Astrocyte (in vitro differentiated cells and primary cell): ENCODE measurements around the gene ZNF438. TPM values are rescaled to one million over a fixed set of nuclear protein-coding genes. Genes with fewer than 3 reads are reported as not detected.

ENCODE experiments used
- DNase-seq: peaks from one replicate; pipeline ENCODE4 v3.0.0-alpha.2; 2010; ENCODE audit warnings: low read depth
- FAIRE-seq: peaks from 2 replicates; lab custom pipeline; 2011; peaks lifted over from hg19 to GRCh38; lab: Jason Lieb, UNC
- H2AFZ ChIP-seq: 2 replicates; pipeline ENCODE4 v1.6.0; 2012; ENCODE audit warnings: low read depth, low read length, inconsistent platforms
- H3K27ac ChIP-seq: 2 replicates; pipeline ENCODE4 v1.5.1; 2011; ENCODE audit warnings: low read depth, low read length, inconsistent platforms
- H3K27me3 ChIP-seq: 2 replicates; pipeline ENCODE4 v1.6.0; 2011; ENCODE audit warnings: low read length, inconsistent platforms; ENCODE audit not compliant: insufficient read depth
- H3K36me3 ChIP-seq: 2 replicates; pipeline ENCODE4 v1.5.1; 2011; ENCODE audit warnings: low read length, inconsistent platforms; ENCODE audit not compliant: insufficient read depth
- H3K4me1 ChIP-seq: 2 replicates; pipeline ENCODE4 v1.5.1; 2011; ENCODE audit warnings: low read length, inconsistent platforms; ENCODE audit not compliant: insufficient read depth
- H3K4me2 ChIP-seq: 2 replicates; pipeline ENCODE4 v1.6.0; 2012; ENCODE audit warnings: low read length, inconsistent platforms
- H3K4me3 ChIP-seq: 2 replicates; pipeline ENCODE4 v1.5.1; 2011; ENCODE audit warnings: low read depth, mild to moderate bottlenecking, low read length, inconsistent platforms; ENCODE audit not compliant: insufficient read depth
- H3K79me2 ChIP-seq: 2 replicates; pipeline ENCODE4 v1.6.0; 2012; ENCODE audit warnings: mild to moderate bottlenecking, low read length, inconsistent platforms; ENCODE audit not compliant: insufficient read depth
- H3K9ac ChIP-seq: 2 replicates; pipeline ENCODE4 v1.6.0; 2012; ENCODE audit warnings: mild to moderate bottlenecking, low read length, inconsistent platforms
- H3K9me3 ChIP-seq: 2 replicates; pipeline ENCODE4 v1.5.1; 2012; ENCODE audit warnings: low read depth, mild to moderate bottlenecking, low read length, inconsistent platforms; ENCODE audit not compliant: insufficient read depth
- H4K20me1 ChIP-seq: 2 replicates; pipeline ENCODE4 v1.6.0; 2012; ENCODE audit warnings: low read length, inconsistent platforms; ENCODE audit not compliant: insufficient read depth
- H3K27ac Mint-ChIP-seq: one replicate; pipeline ENCODE4 v1.8.0; 2021; ENCODE audit warnings: mild to moderate bottlenecking, mixed read lengths; ENCODE audit not compliant: unreplicated experiment
- H3K27me3 Mint-ChIP-seq: one replicate; pipeline ENCODE4 v1.8.0; 2021; ENCODE audit warnings: low read depth, mixed read lengths; ENCODE audit not compliant: unreplicated experiment
- H3K36me3 Mint-ChIP-seq: one replicate; pipeline ENCODE4 v1.8.0; 2021; ENCODE audit warnings: low read depth, mixed read lengths; ENCODE audit not compliant: unreplicated experiment
- H3K4me1 Mint-ChIP-seq: one replicate; pipeline ENCODE4 v1.8.0; 2021; ENCODE audit warnings: low read depth, mixed read lengths; ENCODE audit not compliant: unreplicated experiment
- H3K4me3 Mint-ChIP-seq: one replicate; pipeline ENCODE4 v1.8.0; 2021; ENCODE audit warnings: mild to moderate bottlenecking, moderate library complexity, mixed read lengths; ENCODE audit not compliant: unreplicated experiment
- H3K9me3 Mint-ChIP-seq: one replicate; pipeline ENCODE4 v1.8.0; 2021; ENCODE audit warnings: mild to moderate bottlenecking, mixed read lengths; ENCODE audit not compliant: unreplicated experiment
- EZH2 ChIP-seq: IDR thresholded peaks from 2 replicates; pipeline ENCODE4 v1.6.1; 2012; ENCODE audit warnings: mild to moderate bottlenecking, low read length, inconsistent platforms; ENCODE audit not compliant: insufficient read depth
- total RNA-seq: library from RNA; stranded (reverse); gene quantifications from 2 replicates; pipeline ENCODE4 v1.2.1, GENCODE V29; 2021
- TF ChIP-seq, protein P1 (sequence below): IDR thresholded peaks from 2 replicates; pipeline ENCODE4 v1.5.1; 2011; ENCODE audit warnings: low read depth, mild to moderate bottlenecking, inconsistent platforms, low read length, moderate library complexity; ENCODE audit not compliant: insufficient read depth

The ZNF438 gene
- total RNA-seq, 1 donor from 2014 or later = 2.2 TPM

DNA sequence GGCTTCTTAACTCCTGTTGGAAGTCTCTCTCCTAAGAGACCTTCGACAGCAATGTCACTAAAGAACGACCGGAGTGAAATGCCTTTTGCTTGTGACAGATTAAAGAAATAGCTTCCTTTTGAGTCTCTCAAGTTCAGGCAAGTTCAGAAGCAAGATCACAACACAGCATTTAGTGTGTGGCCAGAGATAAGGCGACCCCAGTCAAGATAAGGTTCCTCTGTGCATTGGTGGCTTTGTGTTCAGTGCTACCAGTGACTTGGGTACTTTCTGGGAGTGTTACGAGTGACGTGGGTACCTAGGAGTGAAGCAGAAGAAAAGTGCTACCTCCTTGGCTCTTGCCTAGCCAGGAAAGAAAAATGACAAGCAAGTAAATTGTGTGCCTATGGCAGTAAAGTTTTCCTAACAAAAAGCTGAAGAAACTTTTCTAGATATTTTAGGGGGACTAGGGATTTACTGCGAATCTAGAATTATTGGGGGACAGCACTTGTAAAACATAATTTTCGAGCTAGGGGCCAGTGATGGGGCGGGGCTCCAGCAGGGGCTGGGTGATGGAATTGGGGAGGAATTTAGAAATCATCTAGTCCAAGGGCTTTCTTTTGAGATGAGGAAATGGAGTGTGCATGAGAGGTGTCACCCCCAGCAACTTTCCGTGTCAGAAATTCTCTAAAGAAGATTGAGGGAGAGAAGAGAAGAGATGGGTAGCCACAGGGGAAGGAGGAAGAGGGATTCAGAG lies 210.2 kb downstream of the ZNF438 start:
- no peak for TF ChIP-seq EZH2
- TF ChIP-seq, protein P1, sequence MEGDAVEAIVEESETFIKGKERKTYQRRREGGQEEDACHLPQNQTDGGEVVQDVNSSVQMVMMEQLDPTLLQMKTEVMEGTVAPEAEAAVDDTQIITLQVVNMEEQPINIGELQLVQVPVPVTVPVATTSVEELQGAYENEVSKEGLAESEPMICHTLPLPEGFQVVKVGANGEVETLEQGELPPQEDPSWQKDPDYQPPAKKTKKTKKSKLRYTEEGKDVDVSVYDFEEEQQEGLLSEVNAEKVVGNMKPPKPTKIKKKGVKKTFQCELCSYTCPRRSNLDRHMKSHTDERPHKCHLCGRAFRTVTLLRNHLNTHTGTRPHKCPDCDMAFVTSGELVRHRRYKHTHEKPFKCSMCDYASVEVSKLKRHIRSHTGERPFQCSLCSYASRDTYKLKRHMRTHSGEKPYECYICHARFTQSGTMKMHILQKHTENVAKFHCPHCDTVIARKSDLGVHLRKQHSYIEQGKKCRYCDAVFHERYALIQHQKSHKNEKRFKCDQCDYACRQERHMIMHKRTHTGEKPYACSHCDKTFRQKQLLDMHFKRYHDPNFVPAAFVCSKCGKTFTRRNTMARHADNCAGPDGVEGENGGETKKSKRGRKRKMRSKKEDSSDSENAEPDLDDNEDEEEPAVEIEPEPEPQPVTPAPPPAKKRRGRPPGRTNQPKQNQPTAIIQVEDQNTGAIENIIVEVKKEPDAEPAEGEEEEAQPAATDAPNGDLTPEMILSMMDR = no peak
- Mint-ChIP-seq H3K27ac (no peak overlapping the region), H3K27me3 (peaks cover 9% of the 10 kb centered on the region), H3K36me3 (no peaks in the 10 kb centered on the region), H3K4me3 (no peak overlapping the region), H3K9me3 (peaks cover 2% of the 10 kb centered on the region), H3K4me1 (peaks cover 13% of the 10 kb centered on the region)
- H4K20me1 ChIP-seq = no peaks in the 10 kb centered on the region
- no peaks in the 10 kb centered on the region for H3K36me3 ChIP-seq
- H3K4me2 ChIP-seq = no peak overlapping the region
- no peak overlapping the region for H2AFZ ChIP-seq
- peaks cover 36% of the 10 kb centered on the region for H3K4me1 ChIP-seq
- FAIRE-seq (no peak), DNase-seq (peak; percentile 28)
- no peaks in the 10 kb centered on the region for H3K27me3 ChIP-seq
- H3K4me3 ChIP-seq = no peak overlapping the region
- peak overlapping the region; percentile 79 for H3K27ac ChIP-seq
- H3K9ac ChIP-seq = peak overlapping the region; percentile 60
- H3K79me2 ChIP-seq = no peaks in the 10 kb centered on the region
- no peaks in the 10 kb centered on the region for H3K9me3 ChIP-seq

DNA sequence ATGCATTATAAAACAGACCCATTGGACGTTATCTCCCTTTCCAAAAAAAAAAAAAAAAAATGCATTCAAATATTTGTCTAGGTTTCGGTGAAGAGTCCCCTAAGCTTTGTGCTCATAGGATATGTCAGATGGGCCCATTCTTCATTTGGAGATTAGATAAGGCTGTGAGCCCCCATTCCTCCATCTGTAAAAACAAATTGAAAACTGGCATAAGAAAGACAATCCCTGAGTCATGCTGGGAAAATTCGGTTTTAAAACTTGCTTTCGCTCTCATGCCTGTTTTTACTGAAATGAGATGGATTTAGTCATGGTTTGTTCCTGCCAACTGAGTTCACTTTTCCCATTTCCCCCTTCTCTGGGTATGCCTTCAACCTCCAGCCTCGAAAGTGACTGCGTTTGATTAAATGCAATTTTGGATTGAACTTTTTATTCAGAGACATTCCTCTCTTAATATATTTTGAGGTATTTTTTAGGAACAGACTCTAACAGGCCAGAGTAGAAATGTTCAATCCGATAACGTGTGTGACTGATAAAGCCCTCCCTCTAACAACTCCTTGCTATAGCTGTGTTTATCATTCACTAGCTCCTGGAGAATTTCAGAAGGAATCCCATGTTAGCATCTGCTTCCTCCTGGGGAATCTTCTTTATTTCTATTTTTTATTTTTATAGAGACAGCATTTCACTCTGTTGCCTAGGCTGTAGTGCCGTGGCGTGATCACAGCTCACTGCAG lies 211.2 kb downstream of the ZNF438 start:
- TF ChIP-seq EZH2 = no peak
- TF ChIP-seq, protein P1 = no peak
- no peaks in the 10 kb centered on the region for H3K36me3 Mint-ChIP-seq
- H3K27ac ChIP-seq = peak overlapping the region; percentile 79
- no peaks in the 10 kb centered on the region for H3K79me2 ChIP-seq
- H3K27me3 Mint-ChIP-seq = peaks cover 7% of the 10 kb centered on the region
- H3K9ac ChIP-seq = peak overlapping the region; percentile 60
- no peak overlapping the region for H3K4me3 Mint-ChIP-seq
- no peaks in the 10 kb centered on the region for H3K9me3 ChIP-seq
- peak overlapping the region; percentile 15 for H3K4me3 ChIP-seq
- peak; percentile 99 for FAIRE-seq
- no peak overlapping the region for H2AFZ ChIP-seq
- H3K4me1 Mint-ChIP-seq = peaks cover 13% of the 10 kb centered on the region
- H3K27me3 ChIP-seq = no peaks in the 10 kb centered on the region
- no peaks in the 10 kb centered on the region for H4K20me1 ChIP-seq
- peak overlapping the region; percentile 72 for H3K4me2 ChIP-seq
- peak; percentile 96 for DNase-seq
- H3K4me1 ChIP-seq = peaks cover 36% of the 10 kb centered on the region
- H3K9me3 Mint-ChIP-seq = peaks cover 2% of the 10 kb centered on the region
- peak overlapping the region; percentile 92 for H3K27ac Mint-ChIP-seq
- H3K36me3 ChIP-seq = no peaks in the 10 kb centered on the region
